ENCODE data around the gene DPEP3. TPM values are rescaled to one million over a fixed set of nuclear protein-coding genes. Genes with fewer than 3 reads are reported as not detected.

DPEP3 gene
- total and polyA plus RNA-seq, 4 donors: 0.16 to 0.51 (median 0.40) TPM; not detected in 1

DNA sequence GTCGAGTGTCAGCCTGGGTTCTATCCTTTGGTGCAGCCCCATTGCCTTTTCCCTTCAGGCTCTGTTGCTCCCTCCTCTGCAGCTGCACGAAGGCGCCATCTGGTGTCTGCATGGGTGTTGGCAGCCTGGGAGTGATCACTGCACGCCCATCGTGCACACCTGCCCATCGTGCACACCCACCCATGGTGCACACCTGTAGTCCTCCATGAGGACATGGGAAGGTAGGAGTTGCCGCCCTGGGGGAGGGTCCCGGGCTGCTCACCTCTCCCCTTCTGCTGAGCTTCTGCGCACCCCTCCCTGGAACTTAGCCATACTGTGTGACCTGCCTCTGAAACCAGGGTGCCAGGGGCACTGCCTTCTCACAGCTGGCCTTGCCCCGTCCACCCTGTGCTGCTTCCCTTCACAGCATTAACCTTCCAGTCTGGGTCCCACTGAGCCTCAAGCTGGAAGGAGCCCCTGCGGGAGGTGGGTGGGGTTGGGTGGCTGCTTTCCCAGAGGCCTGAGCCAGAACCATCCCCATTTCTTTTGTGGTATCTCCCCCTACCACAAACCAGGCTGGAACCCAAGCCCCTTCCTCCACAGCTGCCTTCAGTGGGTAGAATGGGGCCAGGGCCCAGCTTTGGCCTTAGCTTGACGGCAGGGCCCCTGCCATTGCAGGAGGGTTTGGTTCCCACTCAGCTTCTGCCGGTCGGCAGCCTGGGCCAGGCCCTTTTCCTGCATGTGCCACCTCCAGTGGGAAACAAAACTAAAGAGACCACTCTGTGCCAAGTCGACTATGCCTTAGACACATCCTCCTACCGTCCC lies 51.5 kb downstream of the DPEP3 start:
- peaks cover 0 to 12% (median 0%) of the 10 kb centered on the region in 5 donors for H3K4me1 ChIP-seq (ENCODE audit: control insufficient read depth in 5 of 5, insufficient read depth in 5 of 5, low read length in 5 of 5)
- no peak overlapping the region for H3K9ac ChIP-seq (ENCODE audit: insufficient read depth in 1 of 2, low read length in 2 of 2)
- H3K27ac ChIP-seq (ENCODE audit: low read depth in 1 of 2, low read length in 1 of 2): no peak overlapping the region
- H3K36me3 ChIP-seq (ENCODE audit: control insufficient read depth in 4 of 4, insufficient read depth in 4 of 4, low read length in 4 of 4): peaks cover 0 to 28% (median 17%) of the 10 kb centered on the region in 4 donors
- DNase-seq (peak; percentile 62 to 67 (median 64)), ATAC-seq (ENCODE audit: insufficient read depth, low FRiP score) (peak; percentile 56)
- H3K27me3 ChIP-seq (ENCODE audit: control insufficient read depth in 3 of 3, insufficient read depth in 3 of 3, low read length in 2 of 3): no peaks in the 10 kb centered on the region
- WGBS, 2 donors: 54 to 61% methylated on average over 16 of the region's 16 CpGs
- no peaks in the 10 kb centered on the region for H3K9me3 ChIP-seq (ENCODE audit: control insufficient read depth in 4 of 4, insufficient read depth in 3 of 4, low read length in 3 of 4)
- TF ChIP-seq, protein P1, sequence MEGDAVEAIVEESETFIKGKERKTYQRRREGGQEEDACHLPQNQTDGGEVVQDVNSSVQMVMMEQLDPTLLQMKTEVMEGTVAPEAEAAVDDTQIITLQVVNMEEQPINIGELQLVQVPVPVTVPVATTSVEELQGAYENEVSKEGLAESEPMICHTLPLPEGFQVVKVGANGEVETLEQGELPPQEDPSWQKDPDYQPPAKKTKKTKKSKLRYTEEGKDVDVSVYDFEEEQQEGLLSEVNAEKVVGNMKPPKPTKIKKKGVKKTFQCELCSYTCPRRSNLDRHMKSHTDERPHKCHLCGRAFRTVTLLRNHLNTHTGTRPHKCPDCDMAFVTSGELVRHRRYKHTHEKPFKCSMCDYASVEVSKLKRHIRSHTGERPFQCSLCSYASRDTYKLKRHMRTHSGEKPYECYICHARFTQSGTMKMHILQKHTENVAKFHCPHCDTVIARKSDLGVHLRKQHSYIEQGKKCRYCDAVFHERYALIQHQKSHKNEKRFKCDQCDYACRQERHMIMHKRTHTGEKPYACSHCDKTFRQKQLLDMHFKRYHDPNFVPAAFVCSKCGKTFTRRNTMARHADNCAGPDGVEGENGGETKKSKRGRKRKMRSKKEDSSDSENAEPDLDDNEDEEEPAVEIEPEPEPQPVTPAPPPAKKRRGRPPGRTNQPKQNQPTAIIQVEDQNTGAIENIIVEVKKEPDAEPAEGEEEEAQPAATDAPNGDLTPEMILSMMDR (IDR thresholded peaks at IDR 0.05; ENCODE audit: control extremely low read depth, extremely low read depth): peak; percentile 89
- H3K4me3 ChIP-seq: no peak overlapping the region

DNA sequence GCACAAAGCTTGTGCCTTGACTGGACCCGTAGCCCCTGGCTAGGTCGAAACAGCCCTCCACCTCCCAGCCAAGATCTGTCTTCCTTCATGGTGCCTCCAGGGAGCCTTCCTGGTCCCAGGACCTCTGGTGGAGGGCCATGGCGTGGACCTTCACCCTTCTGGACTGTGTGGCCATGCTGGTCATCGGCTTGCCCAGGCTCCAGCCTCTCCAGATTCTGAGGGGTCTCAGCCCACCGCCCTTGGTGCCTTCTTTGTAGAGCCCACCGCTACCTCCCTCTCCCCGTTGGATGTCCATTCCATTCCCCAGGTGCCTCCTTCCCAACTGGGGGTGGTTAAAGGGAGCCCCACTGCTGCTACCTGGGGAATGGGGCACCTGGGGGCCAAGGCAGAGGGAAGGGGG lies 52.2 kb downstream of the DPEP3 start:
- TF ChIP-seq, protein P1 (IDR thresholded peaks at IDR 0.05; ENCODE audit: control extremely low read depth, extremely low read depth): no peak
- ATAC-seq (ENCODE audit: insufficient read depth, low FRiP score) (no peak), DNase-seq (no peak)
- Histone ChIP-seq H3K9me3 (ENCODE audit: control insufficient read depth in 4 of 4, insufficient read depth in 3 of 4, low read length in 3 of 4) (no peaks in the 10 kb centered on the region), H3K4me1 (ENCODE audit: control insufficient read depth in 5 of 5, insufficient read depth in 5 of 5, low read length in 5 of 5) (peaks cover 0 to 12% (median 0%) of the 10 kb centered on the region in 5 donors), H3K27me3 (ENCODE audit: control insufficient read depth in 3 of 3, insufficient read depth in 3 of 3, low read length in 2 of 3) (no peaks in the 10 kb centered on the region), H3K4me3 (no peak overlapping the region), H3K9ac (ENCODE audit: insufficient read depth in 1 of 2, low read length in 2 of 2) (no peak overlapping the region), H3K27ac (ENCODE audit: low read depth in 1 of 2, low read length in 1 of 2) (no peak overlapping the region), H3K36me3 (ENCODE audit: control insufficient read depth in 4 of 4, insufficient read depth in 4 of 4, low read length in 4 of 4) (peaks cover 0 to 25% (median 16%) of the 10 kb centered on the region in 4 donors)
- 87 to 91% methylated on average over 7 of the region's 7 CpGs for WGBS, 2 donors

- no peaks in the 10 kb centered on the region for H3K27me3 ChIP-seq (ENCODE audit: control insufficient read depth in 3 of 3, insufficient read depth in 3 of 3, low read length in 2 of 3)
- DNase-seq (no peak), ATAC-seq (ENCODE audit: insufficient read depth, low FRiP score) (no peak)
- no peak overlapping the region for H3K4me3 ChIP-seq
- 94 to 95% methylated on average over 22 of the region's 22 CpGs for WGBS, 2 donors
- peak overlapping the region in 1 of 2 donors; percentile 71 for H3K27ac ChIP-seq (ENCODE audit: low read depth in 1 of 2, low read length in 1 of 2)
- no peaks in the 10 kb centered on the region for H3K9me3 ChIP-seq (ENCODE audit: control insufficient read depth in 4 of 4, insufficient read depth in 3 of 4, low read length in 3 of 4)
- TF ChIP-seq, protein P1 (IDR thresholded peaks at IDR 0.05; ENCODE audit: control extremely low read depth, extremely low read depth): no peak
- H3K9ac ChIP-seq (ENCODE audit: insufficient read depth in 1 of 2, low read length in 2 of 2): no peak overlapping the region
- H3K4me1 ChIP-seq (ENCODE audit: control insufficient read depth in 5 of 5, insufficient read depth in 5 of 5, low read length in 5 of 5): peaks cover 0 to 15% (median 0%) of the 10 kb centered on the region in 5 donors
- peaks cover 0 to 25% (median 16%) of the 10 kb centered on the region in 4 donors for H3K36me3 ChIP-seq (ENCODE audit: control insufficient read depth in 4 of 4, insufficient read depth in 4 of 4, low read length in 4 of 4)
These were observed 53.0 kb downstream of the DPEP3 start for GRCh38 chr16:67927131-67927941.

All from lung (tissue), 12 donors.